H1 (cell line): ENCODE measurements around the gene ZCCHC9.

Source experiments
- CTCF ChIP-seq, 3 experiments: IDR thresholded peaks; 1 replicate in 2 of 3; 2 replicates in 1 of 3; pipeline versions ENCODE4 v1.5.1 to v1.6.1; 2011; ENCODE audit warnings: low read length in 3 of 3, mild to moderate bottlenecking in 3 of 3, inconsistent platforms in 2 of 3, low read depth in 1 of 3, moderate library complexity in 1 of 3; ENCODE audit not compliant: insufficient read depth in 1 of 3; ENCODE audit errors: control extremely low read depth in 1 of 3
- EP300 ChIP-seq, 2 experiments: IDR thresholded peaks; 1 replicate in 1 of 2; 2 replicates in 1 of 2; pipeline ENCODE4 v1.6.1; 2011 to 2012; ENCODE audit warnings: low read depth in 2 of 2, low read length in 2 of 2, mild to moderate bottlenecking in 2 of 2, borderline replicate concordance in 1 of 2, inconsistent platforms in 1 of 2, moderate library complexity in 1 of 2
- GABPA ChIP-seq: IDR thresholded peaks from 2 replicates; pipeline ENCODE4 v1.6.1; 2011; ENCODE audit warnings: mild to moderate bottlenecking, low read length, moderate library complexity, borderline replicate concordance; ENCODE audit not compliant: insufficient read depth
- JUN ChIP-seq: IDR thresholded peaks from 2 replicates; pipeline ENCODE4 v1.6.1; 2011; ENCODE audit warnings: low read depth, mild to moderate bottlenecking, improper control_type of control experiment, low read length
- NRF1 ChIP-seq: IDR thresholded peaks from 2 replicates; pipeline ENCODE4 v1.6.1; 2011; ENCODE audit warnings: mild to moderate bottlenecking, low read depth, low read length, improper control_type of control experiment
- POLR2A ChIP-seq, 2 experiments: IDR thresholded peaks; 1 replicate in 1 of 2; 2 replicates in 1 of 2; pipeline ENCODE4 v1.6.1; 2011; ENCODE audit warnings: low read depth in 2 of 2, low read length in 2 of 2, mild to moderate bottlenecking in 2 of 2; ENCODE audit errors: control extremely low read depth in 1 of 2
- RAD21 ChIP-seq, 2 experiments: IDR thresholded peaks in 1 of 2; conservative IDR thresholded peaks in 1 of 2; 2 replicates each; pipeline ENCODE4 v1.6.1; 2011; ENCODE audit warnings: low read depth in 2 of 2, low read length in 2 of 2, improper control_type of control experiment in 1 of 2, inconsistent platforms in 1 of 2, mild to moderate bottlenecking in 1 of 2, moderate library complexity in 1 of 2
- RFX5 ChIP-seq: IDR thresholded peaks from 2 replicates; pipeline ENCODE4 v1.6.1; 2011; ENCODE audit warnings: low read depth, low read length, improper control_type of control experiment, borderline replicate concordance
- SP4 ChIP-seq: IDR thresholded peaks from 2 replicates; pipeline ENCODE4 v1.6.1; 2012; ENCODE audit warnings: low read length, inconsistent platforms
- TBP ChIP-seq: IDR thresholded peaks from 2 replicates; pipeline ENCODE4 v1.6.1; 2011; ENCODE audit warnings: low read depth, low read length, improper control_type of control experiment

DNA sequence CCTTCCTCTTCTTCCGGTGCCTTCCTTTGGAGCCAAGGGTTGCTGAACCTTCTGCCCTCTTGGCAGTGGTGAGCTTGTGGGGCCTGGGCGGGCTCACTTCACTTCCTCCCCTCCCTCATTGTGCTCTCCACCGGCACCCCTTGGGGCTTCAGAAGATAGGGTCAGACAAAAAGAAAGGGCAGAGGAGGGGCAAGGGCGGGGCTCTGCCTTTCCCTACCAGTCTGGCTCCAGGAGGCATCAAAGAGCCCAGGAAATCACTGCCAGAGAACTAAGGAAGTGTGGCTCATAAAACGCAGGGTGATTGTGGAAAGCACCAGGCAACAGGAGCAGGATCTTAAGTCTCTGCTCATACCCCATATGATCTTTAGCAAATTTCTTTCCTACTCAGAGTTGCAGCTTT, 57.7 kb downstream of the ZCCHC9 start:
- no peak for TF ChIP-seq CTCF (IDR thresholded peaks at IDR 0.05; ENCODE audit: control extremely low read depth in 1 of 3, insufficient read depth in 1 of 3, low read depth in 1 of 3, low read length in 3 of 3)
- no peak for TF ChIP-seq GABPA
- TF ChIP-seq RFX5 = no peak
- TF ChIP-seq TBP = no peak
- no peak for TF ChIP-seq POLR2A (IDR thresholded peaks at IDR 0.05; ENCODE audit: control extremely low read depth in 1 of 2, low read depth in 2 of 2, low read length in 2 of 2)
- no peak for TF ChIP-seq EP300 (IDR thresholded peaks at IDR 0.05; ENCODE audit: borderline replicate concordance in 1 of 2, low read depth in 2 of 2, low read length in 2 of 2)
- peak in 1 of 2 experiments; percentile 7; a peak in 1 of 4 replicates for TF ChIP-seq RAD21 (IDR thresholded peaks at IDR 0.05 in 1 of 2, conservative IDR thresholded peaks at IDR 0.05 in 1 of 2; ENCODE audit: low read depth in 2 of 2, low read length in 2 of 2)
- TF ChIP-seq JUN = no peak
- TF ChIP-seq SP4 = no peak
- TF ChIP-seq NRF1 = no peak
